Measurements from ENCODE around the gene TMPRSS7.
A peak's percentile ranks its signal among the peaks of the same experiment; 100 is the strongest.

Gene TMPRSS7, protein sequence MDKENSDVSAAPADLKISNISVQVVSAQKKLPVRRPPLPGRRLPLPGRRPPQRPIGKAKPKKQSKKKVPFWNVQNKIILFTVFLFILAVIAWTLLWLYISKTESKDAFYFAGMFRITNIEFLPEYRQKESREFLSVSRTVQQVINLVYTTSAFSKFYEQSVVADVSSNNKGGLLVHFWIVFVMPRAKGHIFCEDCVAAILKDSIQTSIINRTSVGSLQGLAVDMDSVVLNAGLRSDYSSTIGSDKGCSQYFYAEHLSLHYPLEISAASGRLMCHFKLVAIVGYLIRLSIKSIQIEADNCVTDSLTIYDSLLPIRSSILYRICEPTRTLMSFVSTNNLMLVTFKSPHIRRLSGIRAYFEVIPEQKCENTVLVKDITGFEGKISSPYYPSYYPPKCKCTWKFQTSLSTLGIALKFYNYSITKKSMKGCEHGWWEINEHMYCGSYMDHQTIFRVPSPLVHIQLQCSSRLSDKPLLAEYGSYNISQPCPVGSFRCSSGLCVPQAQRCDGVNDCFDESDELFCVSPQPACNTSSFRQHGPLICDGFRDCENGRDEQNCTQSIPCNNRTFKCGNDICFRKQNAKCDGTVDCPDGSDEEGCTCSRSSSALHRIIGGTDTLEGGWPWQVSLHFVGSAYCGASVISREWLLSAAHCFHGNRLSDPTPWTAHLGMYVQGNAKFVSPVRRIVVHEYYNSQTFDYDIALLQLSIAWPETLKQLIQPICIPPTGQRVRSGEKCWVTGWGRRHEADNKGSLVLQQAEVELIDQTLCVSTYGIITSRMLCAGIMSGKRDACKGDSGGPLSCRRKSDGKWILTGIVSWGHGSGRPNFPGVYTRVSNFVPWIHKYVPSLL

DNA sequence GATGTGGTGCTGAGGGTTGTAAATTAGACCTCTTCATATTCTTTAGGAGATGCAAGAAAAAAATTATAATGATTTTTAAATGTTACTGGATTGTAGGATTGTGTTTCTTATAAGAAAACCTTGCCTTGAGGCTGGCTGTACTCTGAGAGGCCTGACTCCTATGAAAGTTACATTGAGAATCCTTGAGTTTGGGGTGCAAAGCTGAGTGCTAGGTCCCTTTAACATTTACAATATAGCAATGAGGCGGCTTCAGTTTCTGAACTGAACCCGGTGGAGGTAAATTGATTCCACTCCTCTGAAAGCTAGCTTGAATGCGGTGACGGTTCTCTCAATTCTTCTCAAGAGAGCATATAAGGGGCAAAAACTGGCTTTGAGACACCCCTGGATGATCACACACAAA is at the start of gene TMPRSS7:
TSS of gene TMPRSS7 (plus strand) at position 301 of the 400 bp plus-strand sequence. CDS start 110 bp downstream, outside the sequence.
- DNase-seq (ENCODE audit: low read depth in 2 of 2) = no peak

DNA sequence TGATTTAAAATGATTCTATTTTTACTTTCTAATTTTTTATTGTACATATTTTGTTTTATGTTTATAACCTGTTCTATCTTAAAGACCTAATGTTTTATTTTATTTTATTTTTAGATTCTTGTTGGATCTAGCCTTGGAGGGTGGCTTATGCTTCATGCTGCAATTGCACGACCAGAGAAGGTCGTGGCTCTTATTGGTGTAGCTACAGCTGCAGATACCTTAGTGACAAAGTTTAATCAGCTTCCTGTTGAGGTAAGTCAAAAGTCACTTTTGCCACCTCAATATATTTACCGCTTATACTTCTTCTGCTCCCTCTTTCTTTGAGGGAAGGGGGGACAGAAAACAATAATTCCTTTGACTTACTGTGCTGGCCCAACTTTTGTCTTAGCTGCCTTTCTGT is 47.7 kb upstream of the TMPRSS7 start:
- no peak for DNase-seq (ENCODE audit: low read depth in 2 of 2)

- no peak for DNase-seq (ENCODE audit: low read depth in 2 of 2)
These were observed 45.4 kb upstream of the TMPRSS7 start for GRCh38 chr3:111989061-111989678.

DNA sequence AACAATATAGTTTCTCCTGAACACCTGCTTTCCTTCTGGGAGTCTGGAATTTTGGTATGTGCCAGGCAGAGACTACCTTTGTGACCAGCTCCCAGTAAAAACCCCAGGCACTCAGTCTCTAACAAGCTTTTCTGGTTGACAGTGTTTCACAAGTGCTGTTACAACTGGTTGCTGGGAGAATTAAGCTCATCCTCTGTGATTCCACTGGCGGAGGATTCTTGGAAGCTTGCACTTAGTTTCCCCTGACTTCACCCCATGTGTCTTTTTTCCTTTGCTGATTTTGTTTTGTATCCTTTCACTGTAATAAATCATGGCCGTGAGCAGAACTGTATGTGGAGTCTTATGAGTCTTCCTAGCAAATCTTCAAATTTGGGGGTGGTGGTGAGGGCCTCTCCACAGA is 41.5 kb upstream of the TMPRSS7 start:
- no peak for DNase-seq (ENCODE audit: low read depth in 2 of 2)

DNA sequence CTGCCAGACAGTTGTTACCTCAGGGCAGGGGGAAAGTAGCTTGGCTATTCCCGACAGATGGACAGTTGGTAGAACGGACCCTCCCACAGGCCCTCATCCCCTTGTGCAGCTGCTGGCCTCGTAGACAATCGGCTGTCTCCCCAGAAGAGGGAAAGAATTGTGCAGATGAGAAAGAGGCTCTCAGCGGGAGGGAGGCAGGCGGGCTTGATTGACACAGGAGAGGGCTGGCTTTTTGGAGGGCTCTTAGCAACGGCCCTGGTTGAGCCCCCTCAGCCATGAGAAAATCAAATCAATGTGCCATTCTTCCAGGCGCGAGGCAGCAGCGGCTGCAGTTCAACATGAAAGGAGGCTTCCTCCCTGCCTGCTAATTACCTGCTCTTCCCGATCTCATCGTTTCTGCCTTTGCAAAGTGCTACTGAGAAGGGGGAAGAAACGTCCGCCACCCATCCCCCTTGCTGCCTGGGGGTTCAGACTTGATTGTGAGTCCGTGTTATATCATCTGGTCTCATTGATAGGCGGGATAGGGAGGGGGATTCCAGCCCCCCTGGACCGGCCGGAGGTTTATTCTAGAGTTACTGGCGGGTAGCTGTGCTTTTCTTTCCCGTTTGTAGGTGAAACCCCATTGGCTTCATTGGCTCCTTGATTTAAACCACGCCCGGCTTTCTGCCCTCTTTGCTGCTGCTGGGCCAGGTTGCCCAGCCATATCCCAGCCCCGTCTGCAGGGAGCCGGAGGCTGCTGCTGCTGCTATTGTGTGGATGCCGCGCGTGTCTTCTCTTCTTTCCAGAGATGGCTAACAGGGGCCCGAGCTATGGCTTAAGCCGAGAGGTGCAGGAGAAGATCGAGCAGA is 35.7 kb upstream of the TMPRSS7 start, which contains the start of gene TAGLN3:
TSS of gene TAGLN3 (plus strand) at position 287 of the 848 bp plus-strand sequence. CDS start at position 788, 501 bp downstream.
- DNase-seq (ENCODE audit: low read depth in 2 of 2) = no peak

- no peak for DNase-seq (ENCODE audit: low read depth in 2 of 2)
These were observed 34.8 kb upstream of the TMPRSS7 start for GRCh38 chr3:111999484-112000324.

- DNase-seq (ENCODE audit: low read depth in 2 of 2) = no peak
These were observed 34.2 kb upstream of the TMPRSS7 start for GRCh38 chr3:112000367-112000771.

DNA sequence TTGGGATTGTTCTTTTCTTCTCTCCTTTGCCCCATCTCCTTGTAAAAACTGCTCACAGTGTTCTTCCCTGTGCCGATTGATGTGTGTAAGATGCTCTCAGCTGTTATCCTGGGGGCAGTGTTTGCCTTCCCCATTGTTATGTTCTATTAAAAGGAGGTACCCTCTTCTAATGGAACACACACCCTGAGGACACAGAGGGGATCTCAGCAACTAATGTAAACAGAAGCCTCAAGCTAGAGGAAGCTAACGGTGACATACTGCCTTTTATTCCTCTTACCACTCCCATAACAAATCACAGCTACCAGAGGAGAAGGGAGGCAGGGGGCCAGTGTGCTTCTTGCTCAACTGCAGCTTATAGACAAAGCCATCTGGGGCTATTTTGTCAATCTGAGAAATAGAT is 33.6 kb upstream of the TMPRSS7 start:
- DNase-seq (ENCODE audit: low read depth in 2 of 2) = no peak

GRCh38 chr3:112001526-112001925 is 33.0 kb upstream of the TMPRSS7 start:
- DNase-seq (ENCODE audit: low read depth in 2 of 2) = no peak

GRCh38 chr3:112002096-112002971 is 32.2 kb upstream of the TMPRSS7 start:
- DNase-seq (ENCODE audit: low read depth in 2 of 2) = peak; percentile 22 to 43

- DNase-seq (ENCODE audit: low read depth in 2 of 2) = no peak
These were observed 31.0 kb upstream of the TMPRSS7 start for GRCh38 chr3:112003321-112004080.

- DNase-seq (ENCODE audit: low read depth in 2 of 2) = no peak
These were observed 30.3 kb upstream of the TMPRSS7 start for GRCh38 chr3:112004187-112004586.

DNA sequence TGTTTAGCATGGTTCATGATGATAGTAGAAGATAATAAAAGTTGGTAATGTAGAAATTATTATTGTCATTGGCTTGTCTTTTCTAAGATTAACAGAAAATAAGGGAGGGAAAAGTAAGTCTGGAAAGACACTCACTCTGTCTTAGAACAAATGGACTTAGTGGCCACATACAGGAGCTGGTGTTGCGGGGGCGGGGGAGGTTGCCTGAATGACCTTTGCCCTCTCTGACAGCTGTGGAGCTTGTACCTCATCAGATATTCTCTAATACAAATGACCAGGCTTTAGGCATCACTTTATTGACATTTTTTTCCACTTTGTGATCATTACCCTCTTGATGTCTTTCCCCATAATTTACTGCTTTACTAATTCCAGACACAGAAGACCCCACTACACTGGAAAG is 29.9 kb upstream of the TMPRSS7 start:
- no peak for DNase-seq (ENCODE audit: low read depth in 2 of 2)

- DNase-seq (ENCODE audit: low read depth in 2 of 2) = no peak
These were observed 29.4 kb upstream of the TMPRSS7 start for GRCh38 chr3:112005091-112005672.

- DNase-seq (ENCODE audit: low read depth in 2 of 2) = no peak
These were observed 26.9 kb upstream of the TMPRSS7 start for GRCh38 chr3:112007633-112008032.

GRCh38 chr3:112009670-112010069 is 24.9 kb upstream of the TMPRSS7 start:
- DNase-seq (ENCODE audit: low read depth in 2 of 2) = no peak

DNA sequence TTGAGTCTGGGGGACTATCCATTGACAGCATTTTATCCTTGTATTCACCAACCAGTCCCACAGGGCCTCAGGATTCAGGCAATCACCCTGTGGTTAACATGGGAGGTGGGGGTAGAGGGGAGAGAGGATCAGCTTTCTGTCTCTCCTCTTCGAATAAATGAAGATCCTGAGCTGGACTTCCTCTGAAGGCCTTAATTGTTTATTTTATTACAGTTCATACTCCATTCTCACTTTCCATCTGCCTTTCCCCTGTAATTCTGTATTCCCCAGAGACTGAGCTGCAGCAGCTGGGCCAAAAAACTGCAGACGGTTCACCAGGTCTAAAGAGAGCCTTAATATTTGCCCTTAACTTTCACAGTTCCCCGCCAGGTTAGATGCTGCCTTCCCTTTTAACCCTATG is 23.9 kb upstream of the TMPRSS7 start:
- no peak for DNase-seq (ENCODE audit: low read depth in 2 of 2)

- DNase-seq (ENCODE audit: low read depth in 2 of 2) = no peak
These were observed 23.1 kb upstream of the TMPRSS7 start for GRCh38 chr3:112011376-112011940.

Measured in stimulated activated CD4-positive, alpha-beta T cell treated with anti-CD3 and anti-CD28 coated beads, Interleukin-12 subunit alpha, Interleukin-12 subunit beta, amount 100 ng/mL, for 24 hours (primary cell).